Ectodermal cell (in vitro differentiated cells): ENCODE measurements around the gene AGBL1.

Source experiments
- H3K27ac ChIP-seq: 2 replicates; pipeline ENCODE4 v1.7.0; 2013; ENCODE audit warnings: mild to moderate bottlenecking, low read depth, low read length; ENCODE audit not compliant: insufficient read depth, poor library complexity, severe bottlenecking
- H3K27me3 ChIP-seq: 2 replicates; pipeline ENCODE4 v1.7.0; 2013; ENCODE audit warnings: mild to moderate bottlenecking, low read length; ENCODE audit not compliant: insufficient read depth, control insufficient read depth, poor library complexity, severe bottlenecking
- H3K36me3 ChIP-seq: one replicate; pipeline ENCODE4 v1.7.0; 2013; ENCODE audit warnings: low read length; ENCODE audit not compliant: control insufficient read depth, insufficient read depth
- H3K4me1 ChIP-seq: one replicate; pipeline ENCODE4 v1.7.0; 2013; ENCODE audit warnings: low read length; ENCODE audit not compliant: control insufficient read depth, insufficient read depth
- H3K4me3 ChIP-seq: 2 replicates; pipeline ENCODE4 v1.7.0; 2013; ENCODE audit warnings: low read depth, low read length, control low read depth; ENCODE audit not compliant: insufficient read depth
- H3K9me3 ChIP-seq: 2 replicates; pipeline ENCODE4 v1.7.0; 2013; ENCODE audit warnings: mild to moderate bottlenecking, low read length, moderate library complexity; ENCODE audit not compliant: control insufficient read depth
- WGBS, 2 experiments: methylation state at CpG; one replicate each; pipeline ENCODE4 v1.1.7; 2013; ENCODE audit warnings: missing lambda C conversion rate in 2 of 2; 5-methylcytosine and 5-hydroxymethylcytosine counted together

Gene AGBL1

DNA sequence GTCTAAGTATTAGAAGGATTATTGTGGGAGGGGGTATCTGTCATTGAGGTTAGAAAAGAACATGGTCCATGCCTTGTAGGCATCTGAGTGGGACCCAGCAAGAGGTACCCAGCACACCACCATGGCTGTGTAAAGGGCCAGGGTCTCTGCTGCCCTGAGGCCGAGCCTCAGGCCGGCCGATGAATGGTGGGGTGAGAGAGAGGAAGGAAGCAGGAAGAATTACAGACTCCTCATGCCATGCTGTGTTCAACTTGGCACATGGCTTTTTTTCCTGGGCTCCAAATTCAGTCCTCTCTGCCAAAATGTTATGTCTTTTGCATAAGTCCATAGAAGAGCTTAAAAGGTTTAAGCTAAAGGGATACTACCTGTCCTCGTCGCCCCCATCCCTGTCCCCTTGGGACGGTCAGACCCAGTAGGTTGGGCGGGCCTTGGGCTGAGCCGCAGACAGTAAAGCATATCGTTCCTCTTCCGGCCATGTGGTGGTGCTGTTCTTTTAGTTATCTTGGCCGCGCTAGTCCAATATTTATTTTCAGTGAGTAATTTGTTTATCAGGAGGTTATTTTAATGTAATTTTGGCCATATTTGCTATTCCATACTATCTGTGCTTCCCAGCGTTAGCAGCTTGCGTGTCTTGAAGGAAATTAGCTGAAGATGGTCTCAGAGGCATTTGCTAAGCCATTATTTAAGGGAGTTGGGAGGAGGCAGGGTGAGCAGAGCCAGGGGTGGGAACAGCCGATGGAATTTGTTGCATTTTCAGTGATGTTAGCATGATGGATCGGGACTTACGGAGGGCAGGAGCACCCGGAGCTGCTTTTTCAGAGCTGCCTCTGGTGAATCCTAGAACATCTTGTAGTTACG lies 152.4 kb downstream of the AGBL1 start:
- peaks cover 5% of the 10 kb centered on the region for H3K4me1 ChIP-seq

DNA sequence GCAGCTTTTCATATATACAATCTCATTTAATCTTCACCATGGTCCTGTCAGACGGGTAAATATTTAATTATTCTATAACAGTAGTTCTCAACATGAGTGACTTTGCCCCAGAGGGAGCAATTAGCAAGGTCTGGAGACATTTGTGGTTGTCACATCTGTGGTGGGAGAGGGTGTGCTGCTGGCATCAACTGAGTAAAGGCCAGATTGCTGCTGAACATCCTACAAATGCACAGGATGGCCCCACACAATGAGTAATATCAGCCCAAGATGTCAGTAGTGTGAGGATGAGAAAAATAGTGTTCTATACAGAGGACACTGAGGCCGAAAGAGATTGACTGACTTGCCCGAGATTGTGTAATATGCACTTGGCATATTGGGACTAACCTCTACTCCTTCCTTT lies 156.0 kb downstream of the AGBL1 start:
- no peak overlapping the region for H3K4me3 ChIP-seq
- H3K27me3 ChIP-seq = no peaks in the 10 kb centered on the region
- H3K27ac ChIP-seq = no peak overlapping the region
- H3K9me3 ChIP-seq = no peaks in the 10 kb centered on the region
- H3K36me3 ChIP-seq = no peaks in the 10 kb centered on the region
- H3K4me1 ChIP-seq = peaks cover 5% of the 10 kb centered on the region
- 83 to 100% methylated on average over 1 to 2 of the region's 3 CpGs for WGBS, 2 experiments

More for the DNA sequence above, 152.4 kb downstream of the AGBL1 start:
- Histone ChIP-seq H3K27me3 (no peaks in the 10 kb centered on the region), H3K9me3 (no peaks in the 10 kb centered on the region), H3K4me3 (no peak overlapping the region), H3K27ac (no peak overlapping the region), H3K36me3 (no peaks in the 10 kb centered on the region)
- 19% methylated on average over 19 of the region's 19 CpGs for WGBS, 2 experiments

DNA sequence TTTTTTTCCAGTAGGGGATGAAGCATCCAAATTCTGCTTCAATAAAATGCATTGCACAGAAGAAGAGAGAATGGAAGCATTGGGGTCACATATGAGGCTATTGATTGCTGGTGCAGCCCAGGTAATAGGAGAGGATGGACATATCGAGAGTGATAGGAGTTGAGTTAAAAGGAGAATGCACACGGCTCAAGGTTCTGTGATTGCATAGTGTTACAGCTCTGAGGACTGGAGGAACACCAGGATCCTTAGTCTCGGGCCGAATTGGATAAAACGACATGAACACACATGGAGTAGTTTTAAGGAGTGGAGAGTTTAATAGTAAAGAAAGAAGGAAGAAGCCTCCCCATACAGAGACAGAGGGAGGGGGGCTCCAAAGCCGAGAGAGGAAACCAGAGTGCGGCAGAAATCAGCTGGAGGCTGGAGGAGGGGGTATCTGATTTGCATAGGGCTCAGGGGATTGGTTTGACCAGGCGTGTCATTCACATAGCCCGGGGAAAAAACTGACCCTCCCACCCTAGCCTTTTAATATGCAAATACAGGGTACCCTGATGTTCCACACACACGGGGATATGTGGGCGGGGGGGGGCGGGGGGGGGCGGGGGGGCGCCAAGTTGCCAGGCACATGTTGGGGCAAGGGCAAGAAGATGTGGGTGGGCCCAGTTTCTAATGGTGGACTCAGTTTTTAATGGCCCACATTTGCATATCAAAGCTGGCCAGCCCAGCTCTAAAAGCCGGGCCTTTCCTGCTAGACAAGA lies 156.9 kb downstream of the AGBL1 start:
- Histone ChIP-seq H3K36me3 (no peaks in the 10 kb centered on the region), H3K4me1 (peaks cover 5% of the 10 kb centered on the region), H3K4me3 (no peak overlapping the region), H3K27ac (no peak overlapping the region), H3K27me3 (no peaks in the 10 kb centered on the region), H3K9me3 (no peaks in the 10 kb centered on the region)
- 24 to 25% methylated on average over 9 to 10 of the region's 15 CpGs for WGBS, 2 experiments

DNA sequence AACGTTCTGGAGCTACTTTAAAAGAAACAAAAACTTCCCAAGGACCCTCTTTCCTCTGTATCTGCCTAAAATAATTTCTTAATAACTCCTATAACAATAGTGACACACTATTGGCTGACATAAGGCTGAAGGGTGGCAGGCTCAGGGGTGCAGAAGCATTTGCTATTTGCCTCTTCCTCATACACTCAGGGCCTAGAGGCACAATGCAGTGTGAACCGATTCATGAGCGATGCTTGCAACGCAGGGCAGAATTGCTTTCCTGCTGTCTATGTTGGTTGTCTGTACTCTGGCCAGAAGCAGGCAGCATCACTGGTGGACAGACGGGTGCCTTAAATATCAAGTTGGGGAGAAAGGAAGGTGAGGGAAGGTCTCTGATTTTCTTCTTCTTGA lies 157.4 kb downstream of the AGBL1 start:
- Histone ChIP-seq H3K36me3 (no peaks in the 10 kb centered on the region), H3K4me3 (no peak overlapping the region), H3K9me3 (no peaks in the 10 kb centered on the region), H3K27me3 (no peaks in the 10 kb centered on the region), H3K27ac (no peak overlapping the region), H3K4me1 (peaks cover 3% of the 10 kb centered on the region)
- WGBS, 2 experiments = 41 to 49% methylated on average over 5 of the region's 5 CpGs

DNA sequence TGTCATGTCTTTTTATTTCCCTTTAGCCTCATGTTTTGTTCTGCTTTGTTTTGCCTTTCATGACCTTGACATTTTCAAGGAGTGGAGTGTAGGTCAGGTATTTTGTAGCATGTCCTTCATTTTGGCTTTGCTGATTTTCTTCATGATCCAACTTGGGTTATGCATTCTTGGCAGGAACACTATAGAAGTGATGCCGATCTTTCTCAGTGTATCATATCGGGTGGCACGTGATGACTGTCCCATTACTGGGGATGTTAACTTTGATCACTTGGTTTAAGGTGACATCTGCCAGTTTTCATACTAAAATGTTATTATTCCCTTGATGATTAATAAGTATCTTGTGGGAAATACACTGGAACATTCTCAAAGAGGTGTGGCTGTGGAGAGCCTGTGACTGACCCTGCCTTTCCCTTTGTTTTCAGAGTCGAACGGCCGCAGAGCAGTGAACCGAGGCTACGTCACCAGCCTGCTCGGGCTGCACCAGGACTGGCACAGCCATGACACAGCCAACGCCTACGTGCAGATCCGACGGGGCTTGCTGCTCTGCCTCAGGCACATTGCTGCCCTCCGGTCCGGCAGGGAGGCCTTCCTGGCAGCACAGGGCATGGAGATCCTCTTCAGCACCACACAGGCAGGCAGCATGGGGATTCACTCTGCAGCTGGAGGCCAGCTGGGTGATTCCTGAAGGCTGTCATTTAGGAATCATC lies 167.7 kb downstream of the AGBL1 start:
- WGBS, 2 experiments = 91 to 93% methylated on average over 15 of the region's 15 CpGs
- no peaks in the 10 kb centered on the region for H3K27me3 ChIP-seq
- no peak overlapping the region for H3K27ac ChIP-seq
- no peak overlapping the region for H3K4me3 ChIP-seq
- no peaks in the 10 kb centered on the region for H3K9me3 ChIP-seq
- no peaks in the 10 kb centered on the region for H3K36me3 ChIP-seq
- H3K4me1 ChIP-seq = no peaks in the 10 kb centered on the region

DNA sequence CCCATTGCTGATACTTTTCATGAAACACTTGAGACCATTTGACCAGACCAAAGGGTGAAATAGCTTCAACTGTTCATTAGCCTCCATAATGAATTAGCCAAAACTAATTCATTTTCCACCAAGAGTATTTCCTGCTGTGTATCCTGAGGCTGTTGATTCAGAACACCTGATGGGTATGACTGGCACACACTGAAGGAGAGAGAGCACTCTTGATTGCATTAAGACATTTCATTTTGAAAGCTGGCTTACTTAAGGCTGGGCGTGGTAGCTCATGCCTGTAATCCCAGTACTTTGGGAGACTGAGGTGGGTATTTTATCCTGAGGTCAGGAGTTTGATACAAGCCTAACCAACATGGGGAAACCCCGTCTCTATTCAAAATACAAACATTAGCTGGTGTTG lies 175.6 kb downstream of the AGBL1 start:
- Histone ChIP-seq H3K4me1 (no peaks in the 10 kb centered on the region), H3K27ac (no peak overlapping the region), H3K4me3 (no peak overlapping the region), H3K36me3 (no peaks in the 10 kb centered on the region), H3K27me3 (no peaks in the 10 kb centered on the region), H3K9me3 (no peaks in the 10 kb centered on the region)
- 92 to 94% methylated on average over 2 of the region's 2 CpGs for WGBS, 2 experiments

DNA sequence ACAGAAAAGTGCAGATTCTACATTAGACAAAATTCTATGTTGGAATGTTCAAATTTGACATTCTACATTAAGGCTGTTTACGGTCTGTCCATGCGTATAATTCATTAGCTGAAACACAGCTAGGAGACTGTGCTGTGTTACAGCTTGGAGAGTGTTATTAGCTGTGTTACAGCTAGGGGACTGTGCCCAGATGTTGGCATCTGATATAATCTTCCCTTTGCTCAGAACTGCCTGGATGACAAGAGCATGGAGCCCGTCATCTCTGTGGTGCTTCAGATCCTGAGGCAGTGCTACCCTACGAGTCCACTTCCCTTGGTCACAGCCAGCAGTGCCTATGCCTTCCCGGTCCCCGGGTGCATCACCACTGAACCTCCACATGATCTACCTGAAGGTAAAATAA lies 177.0 kb downstream of the AGBL1 start:
- Histone ChIP-seq H3K4me3 (no peak overlapping the region), H3K36me3 (no peaks in the 10 kb centered on the region), H3K9me3 (no peaks in the 10 kb centered on the region), H3K27ac (no peak overlapping the region), H3K27me3 (no peaks in the 10 kb centered on the region), H3K4me1 (no peaks in the 10 kb centered on the region)
- 81 to 96% methylated on average over 4 to 6 of the region's 6 CpGs for WGBS, 2 experiments

DNA sequence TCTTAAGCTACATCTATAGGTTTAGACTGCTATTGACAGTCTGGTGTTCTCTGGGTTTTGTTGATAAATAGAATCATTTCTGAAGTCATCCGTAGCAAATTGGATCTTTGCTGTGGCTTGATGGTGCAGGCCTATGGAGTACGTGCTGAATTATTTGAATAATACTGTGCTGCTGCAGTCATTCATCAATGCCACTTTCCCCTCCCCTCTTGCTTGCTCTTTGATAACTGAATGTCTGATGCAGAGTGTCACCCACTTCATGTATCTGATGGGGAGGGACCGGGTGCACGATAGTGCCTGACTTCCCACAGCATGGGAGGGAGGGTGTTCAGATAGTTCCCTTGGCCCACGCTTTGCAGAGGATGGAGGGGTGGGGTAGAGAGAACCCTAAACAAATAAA lies 179.9 kb downstream of the AGBL1 start:
- Histone ChIP-seq H3K9me3 (no peaks in the 10 kb centered on the region), H3K36me3 (no peaks in the 10 kb centered on the region), H3K27ac (no peak overlapping the region), H3K4me1 (no peaks in the 10 kb centered on the region), H3K4me3 (no peak overlapping the region), H3K27me3 (no peaks in the 10 kb centered on the region)
- WGBS, 2 experiments = 92 to 93% methylated on average over 4 to 5 of the region's 5 CpGs

DNA sequence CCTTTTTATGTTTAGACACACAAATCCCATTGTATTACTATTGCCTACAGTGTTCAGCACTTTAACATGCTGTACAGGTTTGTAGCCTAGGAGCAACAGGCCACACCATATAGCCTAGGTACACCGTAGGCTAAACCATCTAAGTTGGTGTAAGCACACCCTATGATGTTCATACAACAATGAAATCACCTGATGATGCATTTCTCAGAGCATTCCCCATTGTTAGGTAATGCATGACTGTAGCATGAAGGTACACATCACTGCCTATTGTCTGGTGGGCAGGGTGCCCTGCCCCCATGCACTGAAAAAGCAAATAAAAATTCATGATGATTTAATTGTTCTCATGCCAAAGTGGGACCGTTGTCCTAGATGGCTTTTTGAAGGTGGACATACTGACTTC lies 183.6 kb downstream of the AGBL1 start:
- Histone ChIP-seq H3K4me3 (no peak overlapping the region), H3K4me1 (no peaks in the 10 kb centered on the region)
- WGBS, 2 experiments = 92 to 96% methylated on average over 2 of the region's 2 CpGs

DNA sequence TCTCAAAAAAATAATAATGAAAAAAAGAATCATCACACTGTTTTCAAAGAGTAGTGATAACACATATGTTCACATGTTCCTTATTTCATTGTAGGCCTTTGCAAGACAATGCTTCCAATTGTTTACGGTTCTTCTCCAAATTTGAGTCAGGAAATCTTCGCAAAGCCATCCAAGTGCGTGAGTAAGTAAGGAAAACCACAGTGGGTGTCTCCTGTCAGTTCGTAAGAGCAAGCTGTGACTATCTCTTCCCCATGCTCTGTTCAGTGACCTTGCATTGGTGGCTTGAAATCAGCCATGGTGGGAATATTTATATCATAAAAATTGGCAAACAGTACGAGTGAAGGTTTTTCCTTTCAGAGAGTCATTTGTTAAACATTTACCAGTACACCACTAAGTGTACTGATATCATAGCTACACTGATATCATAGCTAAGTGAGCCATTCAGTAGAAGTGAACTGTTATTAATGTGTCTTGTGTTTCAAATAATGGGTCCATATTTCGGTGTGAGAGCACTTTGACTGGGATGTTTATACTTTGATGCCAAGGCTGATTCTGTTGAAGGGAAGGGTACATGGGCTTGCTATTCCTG lies 187.3 kb downstream of the AGBL1 start:
- Histone ChIP-seq H3K4me3 (no peak overlapping the region), H3K4me1 (no peaks in the 10 kb centered on the region), H3K9me3 (no peaks in the 10 kb centered on the region), H3K27me3 (no peaks in the 10 kb centered on the region), H3K27ac (no peak overlapping the region), H3K36me3 (no peaks in the 10 kb centered on the region)
- WGBS, 2 experiments = 96 to 97% methylated on average over 6 of the region's 6 CpGs

More for the DNA sequence above, 183.6 kb downstream of the AGBL1 start:
- H3K27me3 ChIP-seq = no peaks in the 10 kb centered on the region
- H3K36me3 ChIP-seq = no peaks in the 10 kb centered on the region
- no peaks in the 10 kb centered on the region for H3K9me3 ChIP-seq
- H3K27ac ChIP-seq = no peak overlapping the region
